ENCODE results near the gene MATCAP1.

MATCAP1 gene

GRCh38 chr16:67190448-67191399, 7.0 kb upstream of the MATCAP1 start:
- DNase-seq: no peak

- no peak for DNase-seq
Measured at GRCh38 chr16:67190041-67190440, 6.3 kb upstream of the MATCAP1 start, which contains the start of gene EXOC3L1. Gene EXOC3L1 (minus strand): TSS chr16:67190136. CDS start chr16:67189676, 460 bp downstream.

- no peak for DNase-seq
Measured at GRCh38 chr16:67188798-67189197, 5.0 kb upstream of the MATCAP1 start.

GRCh38 chr16:67188323-67188722, 4.6 kb upstream of the MATCAP1 start:
- DNase-seq: no peak

- peak; percentile 73 for DNase-seq
Measured at GRCh38 chr16:67187175-67187890, 3.6 kb upstream of the MATCAP1 start.

GRCh38 chr16:67186550-67186950, 2.8 kb upstream of the MATCAP1 start:
- DNase-seq: no peak

- no peak for DNase-seq
Measured at GRCh38 chr16:67185651-67186134, 1.9 kb upstream of the MATCAP1 start.

- peak; percentile 69 for DNase-seq
Measured at GRCh38 chr16:67184995-67185650, 1.4 kb upstream of the MATCAP1 start.

GRCh38 chr16:67184453-67184994, 761 bp upstream of the MATCAP1 start:
- DNase-seq: peak; percentile 59

- DNase-seq: no peak
Measured at GRCh38 chr16:67183284-67183626, 508 bp downstream of the MATCAP1 start.

GRCh38 chr16:67182288-67182687, 1.5 kb downstream of the MATCAP1 start:
- no peak for DNase-seq

- DNase-seq: no peak
Measured at GRCh38 chr16:67181346-67181745, 2.4 kb downstream of the MATCAP1 start.

GRCh38 chr16:67180166-67180565, 3.6 kb downstream of the MATCAP1 start:
- no peak for DNase-seq

GRCh38 chr16:67179421-67180080, 4.2 kb downstream of the MATCAP1 start:
- DNase-seq: no peak

- peak; percentile 92 for DNase-seq
Measured at GRCh38 chr16:67177743-67178699, 5.7 kb downstream of the MATCAP1 start.

- DNase-seq: peak; percentile 77
Measured at GRCh38 chr16:67176662-67177061, 7.1 kb downstream of the MATCAP1 start.

- no peak for DNase-seq
Measured at GRCh38 chr16:67174706-67175231, 9.0 kb downstream of the MATCAP1 start.

GRCh38 chr16:67173808-67174705, 9.7 kb downstream of the MATCAP1 start:
- peak; percentile 88 for DNase-seq

- no peak for DNase-seq
Measured at GRCh38 chr16:67173323-67173722, 10.4 kb downstream of the MATCAP1 start.
